B cell (primary cell): ENCODE data around the gene FRMD4B. TPM values are rescaled to one million over a fixed set of nuclear protein-coding genes. Genes with fewer than 3 reads are reported as not detected.

Source experiments
- ATAC-seq: fragments of 200-7000 bp; cut with Tn5 transposase; one replicate; pipeline ENCODE4 v1.10.0; 2021; ENCODE audit warnings: low read depth, mild to moderate bottlenecking, moderate number of reproducible peaks, moderate library complexity
- CTCF ChIA-PET: fragments of 350-600 bp; sonication (Branson Sonifier 250); formaldehyde crosslinking; loops from one replicate; lab custom pipeline; 2021; ENCODE audit warnings: antibody characterized with exemption, inconsistent platforms; lab: Charles Lee
- POLR2A ChIA-PET: fragments of 350-600 bp; sonication (Branson Sonifier 250); formaldehyde crosslinking; loops from one replicate; lab custom pipeline; 2021; ENCODE audit warnings: antibody characterized with exemption; lab: Charles Lee
- DNase-seq: peaks from one replicate; pipeline ENCODE4 v3.0.0; 2013
- H2AFZ ChIP-seq: 2 replicates; pipeline ENCODE4 v1.6.1; 2012; ENCODE audit warnings: mild to moderate bottlenecking, low read depth, low read length; ENCODE audit not compliant: insufficient read depth, poor library complexity, severe bottlenecking
- H3K27ac ChIP-seq, 2 donors: 1 replicate in 1 of 2; 2 replicates in 1 of 2; pipeline ENCODE4 v1.5.1; 2012 to 2013; ENCODE audit warnings: low read length in 2 of 2, mild to moderate bottlenecking in 2 of 2, moderate library complexity in 1 of 2
- H3K27me3 ChIP-seq, 4 experiments: fragments of 200-600 bp in 1 of 4; sonication (generic) in 1 of 4; replicated peaks in 1 of 4; 1 replicate in 2 of 4; 2 replicates in 2 of 4; pipeline versions ENCODE4 v1.6.1 to v1.7.0; 2013 to 2016; ENCODE audit warnings: low read length in 3 of 4, mild to moderate bottlenecking in 2 of 4, mixed read lengths in 1 of 4, moderate library complexity in 1 of 4; ENCODE audit not compliant: insufficient read depth in 4 of 4, control insufficient read depth in 3 of 4; ENCODE audit errors: control extremely low read depth in 1 of 4
- H3K36me3 ChIP-seq, 2 experiments: replicated peaks in 1 of 2; 1 replicate in 1 of 2; 2 replicates in 1 of 2; pipeline versions ENCODE4 v1.6.1 to v1.7.1; 2013; ENCODE audit warnings: low read length in 1 of 2; ENCODE audit not compliant: insufficient read depth in 2 of 2, control insufficient read depth in 1 of 2; ENCODE audit errors: control extremely low read depth in 1 of 2, extremely low read depth in 1 of 2
- H3K4me1 ChIP-seq, 2 donors: fragments of 200-600 bp in 1 of 2; sonication (generic) in 1 of 2; 1 replicate in 1 of 2; 2 replicates in 1 of 2; pipeline versions ENCODE4 v1.5.1 to v1.6.1; 2013 to 2017; ENCODE audit warnings: low read length in 2 of 2; ENCODE audit not compliant: control insufficient read depth in 2 of 2, insufficient read depth in 2 of 2
- H3K4me2 ChIP-seq: replicated peaks from 2 replicates; pipeline ENCODE3; 2012; ENCODE audit warnings: mild to moderate bottlenecking, low read depth, low read length; ENCODE audit not compliant: poor library complexity, severe bottlenecking
- H3K4me3 ChIP-seq, 5 experiments: fragments of 200-600 bp in 1 of 5; sonication (generic) in 1 of 5; 1 replicate in 3 of 5; 2 replicates in 2 of 5; pipeline versions ENCODE4 v1.5.1 to v1.7.0; 2011 to 2016; ENCODE audit warnings: low read length in 4 of 5, mild to moderate bottlenecking in 4 of 5, low read depth in 2 of 5, control low read depth in 1 of 5, moderate library complexity in 1 of 5; ENCODE audit not compliant: insufficient read depth in 1 of 5; ENCODE audit errors: control extremely low read depth in 1 of 5, extremely low read depth in 1 of 5
- H3K79me2 ChIP-seq: fragments of 200-600 bp; sonication (generic); one replicate; pipeline ENCODE4 v1.6.0; 2016; ENCODE audit warnings: low read length; ENCODE audit not compliant: control insufficient read depth, insufficient read depth
- H3K9ac ChIP-seq: fragments of 200-600 bp; sonication (generic); 2 replicates; pipeline ENCODE4 v1.6.1; 2017; ENCODE audit warnings: mild to moderate bottlenecking, low read length, moderate library complexity
- H3K9me3 ChIP-seq, 3 donors: one replicate each; pipeline versions ENCODE4 v1.6.1 to v1.7.1; 2013; ENCODE audit warnings: low read length in 2 of 3; ENCODE audit not compliant: control insufficient read depth in 2 of 3, insufficient read depth in 1 of 3; ENCODE audit errors: control extremely low read depth in 1 of 3
- H4K20me1 ChIP-seq: 2 replicates; pipeline ENCODE4 v1.6.0; 2012; ENCODE audit warnings: mild to moderate bottlenecking, low read length; ENCODE audit not compliant: insufficient read depth, control insufficient read depth, poor library complexity, severe bottlenecking
- H3K27ac Mint-ChIP-seq: one replicate; pipeline ENCODE4 v1.8.0; 2021; ENCODE audit warnings: mixed read lengths
- H3K27me3 Mint-ChIP-seq: one replicate; pipeline ENCODE4 v1.8.0; 2021; ENCODE audit warnings: mixed read lengths
- H3K4me1 Mint-ChIP-seq: one replicate; pipeline ENCODE4 v1.8.0; 2021; ENCODE audit warnings: mixed read lengths
- H3K4me3 Mint-ChIP-seq: one replicate; pipeline ENCODE4 v1.8.0; 2021; ENCODE audit warnings: mixed read lengths
- H3K9me3 Mint-ChIP-seq: one replicate; pipeline ENCODE4 v1.8.0; 2022; ENCODE audit warnings: mixed read lengths; ENCODE audit not compliant: insufficient read depth
- CTCF ChIP-seq: fragments of 200-600 bp; IDR thresholded peaks from one replicate; pipeline ENCODE4 v1.8.0; 2022; ENCODE audit warnings: antibody characterized with exemption, mild to moderate bottlenecking
- EZH2 ChIP-seq: IDR thresholded peaks from 2 replicates; pipeline ENCODE4 v1.6.1; 2012; ENCODE audit warnings: borderline replicate concordance, low read depth, mild to moderate bottlenecking, moderate library complexity, low read length; ENCODE audit not compliant: insufficient read depth, poor library complexity, severe bottlenecking
- WGBS: methylation state at CpG from one replicate; pipeline ENCODE4 v1.1.5; 2013; ENCODE audit warnings: missing lambda C conversion rate; ENCODE audit not compliant: insufficient coverage; 5-methylcytosine and 5-hydroxymethylcytosine counted together
- intact Hi-C: fragments of 100-400 bp; cut with micrococcal nuclease; formaldehyde crosslinking; loops from one replicate; pipeline ENCODE4 v1.10.0; 2022
- polyA plus RNA-seq: library from polyadenylated mRNA; depleted of rRNA; stranded (reverse); fragments of >200 nt; gene quantifications from 2 replicates; pipeline ENCODE4 v1.2.3, GENCODE V29; 2012
- total RNA-seq, 2 donors: library from RNA; stranded (reverse); fragments of 120-200 nt in 1 of 2; gene quantifications; 1 replicate in 1 of 2; 2 replicates in 1 of 2; pipeline versions ENCODE4 v1.2.3 to v1.2.4, GENCODE V29; 2013 to 2022

FRMD4B gene
- total and polyA plus RNA-seq, 2 donors (not counting 1 experiment from before 2014, with no cell fraction given) = 0.06 to 0.20 TPM

GRCh38 chr3:69410301-69410700, 24.4 kb upstream of the FRMD4B start:
- Histone ChIP-seq H4K20me1 (no peaks in the 10 kb centered on the region), H3K4me1 (no peaks in the 10 kb centered on the region), H3K79me2 (no peaks in the 10 kb centered on the region), H2AFZ (no peak overlapping the region), H3K27me3 (peaks cover 0 to 7% (median 0%) of the 10 kb centered on the region in 4 experiments), H3K27ac (no peak overlapping the region), H3K9ac (no peak overlapping the region), H3K4me3 (no peak overlapping the region), H3K4me2 (no peak overlapping the region), H3K9me3 (peaks cover 0 to 3% (median under 1%) of the 10 kb centered on the region in 3 donors), H3K36me3 (no peaks in the 10 kb centered on the region)
- TF ChIP-seq CTCF (peak; percentile 72), EZH2 (no peak)
- DNase-seq = peak; percentile 62
- Mint-ChIP-seq H3K27me3 (peaks cover 5% of the 10 kb centered on the region), H3K4me1 (peaks cover 4% of the 10 kb centered on the region), H3K9me3 (peaks cover 1% of the 10 kb centered on the region), H3K27ac (no peak overlapping the region), H3K4me3 (no peak overlapping the region)
- CTCF ChIA-PET = interaction anchor here (0.7 to 3.2 kb wide), 11 partner anchors 8 to 290 kb away, joined by 3 to 24 read pairs (median 4); no protein-coding TSS in a partner anchor
- POLR2A ChIA-PET = no interaction called here
- intact Hi-C loops = no loop called here
- WGBS = 27% methylated on average over 6 of the region's 8 CpGs
- peak; percentile 56 for ATAC-seq

- H3K79me2 ChIP-seq = no peaks in the 10 kb centered on the region
- H3K4me1 ChIP-seq = no peaks in the 10 kb centered on the region
- 67% methylated on average over 1 of the region's 1 CpG for WGBS
- H3K9ac ChIP-seq = no peak overlapping the region
- no peak overlapping the region for H3K4me3 ChIP-seq
- intact Hi-C loops = no loop called here
- no peak overlapping the region for H3K27ac Mint-ChIP-seq
- H3K4me1 Mint-ChIP-seq = peaks cover 4% of the 10 kb centered on the region
- ChIA-PET CTCF (interaction anchor here (0.7 to 3.2 kb wide), 11 partner anchors 8 to 289 kb away, joined by 3 to 24 read pairs (median 4); no protein-coding TSS in a partner anchor), POLR2A (no interaction called here)
- H2AFZ ChIP-seq = no peak overlapping the region
- TF ChIP-seq EZH2 (no peak), CTCF (no peak)
- no peak overlapping the region for H3K4me2 ChIP-seq
- H4K20me1 ChIP-seq = no peaks in the 10 kb centered on the region
- H3K27me3 ChIP-seq = peaks cover 0 to 7% (median 0%) of the 10 kb centered on the region in 4 experiments
- no peak overlapping the region for H3K27ac ChIP-seq
- H3K9me3 ChIP-seq = peaks cover 2 to 5% (median 4%) of the 10 kb centered on the region in 3 donors
- no peaks in the 10 kb centered on the region for H3K36me3 ChIP-seq
- H3K9me3 Mint-ChIP-seq = peaks cover 4% of the 10 kb centered on the region
- ATAC-seq (no peak), DNase-seq (no peak)
- H3K27me3 Mint-ChIP-seq = peaks cover 5% of the 10 kb centered on the region
- no peak overlapping the region for H3K4me3 Mint-ChIP-seq
Measured at GRCh38 chr3:69409831-69410230, 23.9 kb upstream of the FRMD4B start.
